Measurements from ENCODE around the gene FBXL16. TPM values are rescaled to one million over a fixed set of nuclear protein-coding genes. Genes with fewer than 3 reads are reported as not detected.

FBXL16 gene
- total and polyA plus RNA-seq, 9 of the 15 experiments (the other 6 are each of a cell fraction or from before 2014, with no cell fraction given) = 0.21 to 8.2 (median 1.7) TPM

DNA sequence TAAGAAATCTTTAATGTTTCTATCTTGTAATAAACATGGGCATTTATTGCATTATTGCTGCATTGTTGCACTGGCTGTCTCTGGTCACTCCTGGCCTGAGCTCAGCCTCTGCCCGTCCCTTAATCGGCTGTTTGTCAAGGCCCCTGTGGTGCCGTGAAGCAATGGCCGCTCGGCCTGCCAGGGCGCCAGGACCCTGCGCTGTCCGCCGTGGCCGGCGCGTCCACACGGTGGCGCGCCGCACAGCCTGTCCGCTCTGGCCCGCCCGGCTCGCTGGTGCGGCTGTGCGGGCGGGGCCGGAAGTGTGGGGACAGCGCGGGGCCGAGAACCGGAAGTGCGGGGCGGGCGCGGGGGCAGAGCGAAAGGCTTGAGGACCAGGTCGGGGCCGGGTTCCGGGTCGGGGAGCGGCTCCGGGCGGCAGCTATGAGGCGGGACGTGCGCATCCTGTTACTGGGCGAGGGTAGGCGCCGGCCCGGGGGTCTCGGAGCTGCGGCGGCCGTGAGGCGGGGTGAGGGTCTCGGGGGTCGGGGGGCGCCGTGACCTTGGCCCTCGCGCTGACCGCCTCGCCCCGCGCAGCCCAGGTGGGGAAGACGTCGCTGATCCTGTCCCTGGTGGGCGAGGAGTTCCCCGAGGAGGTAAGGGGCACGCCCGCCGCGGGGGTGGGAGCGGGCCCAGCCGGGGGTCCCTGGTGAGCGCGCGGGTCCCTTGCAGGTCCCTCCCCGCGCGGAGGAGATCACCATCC, 37.7 kb downstream of the FBXL16 start, which contains the start of gene RHOT2 (continued):
- TF ChIP-seq, protein P1, sequence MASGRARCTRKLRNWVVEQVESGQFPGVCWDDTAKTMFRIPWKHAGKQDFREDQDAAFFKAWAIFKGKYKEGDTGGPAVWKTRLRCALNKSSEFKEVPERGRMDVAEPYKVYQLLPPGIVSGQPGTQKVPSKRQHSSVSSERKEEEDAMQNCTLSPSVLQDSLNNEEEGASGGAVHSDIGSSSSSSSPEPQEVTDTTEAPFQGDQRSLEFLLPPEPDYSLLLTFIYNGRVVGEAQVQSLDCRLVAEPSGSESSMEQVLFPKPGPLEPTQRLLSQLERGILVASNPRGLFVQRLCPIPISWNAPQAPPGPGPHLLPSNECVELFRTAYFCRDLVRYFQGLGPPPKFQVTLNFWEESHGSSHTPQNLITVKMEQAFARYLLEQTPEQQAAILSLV (tag; IDR thresholded peaks at IDR 0.05) = no peak
- TF ChIP-seq, protein P2, sequence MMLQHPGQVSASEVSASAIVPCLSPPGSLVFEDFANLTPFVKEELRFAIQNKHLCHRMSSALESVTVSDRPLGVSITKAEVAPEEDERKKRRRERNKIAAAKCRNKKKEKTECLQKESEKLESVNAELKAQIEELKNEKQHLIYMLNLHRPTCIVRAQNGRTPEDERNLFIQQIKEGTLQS (IDR thresholded peaks at IDR 0.05) = no peak
- TF ChIP-seq, protein P2 (CRISPR knock-in tag; conservative IDR thresholded peaks at IDR 0.05) = no peak
- TF ChIP-seq HLTF (IDR thresholded peaks at IDR 0.05) = no peak
- TF ChIP-seq, protein P3, sequence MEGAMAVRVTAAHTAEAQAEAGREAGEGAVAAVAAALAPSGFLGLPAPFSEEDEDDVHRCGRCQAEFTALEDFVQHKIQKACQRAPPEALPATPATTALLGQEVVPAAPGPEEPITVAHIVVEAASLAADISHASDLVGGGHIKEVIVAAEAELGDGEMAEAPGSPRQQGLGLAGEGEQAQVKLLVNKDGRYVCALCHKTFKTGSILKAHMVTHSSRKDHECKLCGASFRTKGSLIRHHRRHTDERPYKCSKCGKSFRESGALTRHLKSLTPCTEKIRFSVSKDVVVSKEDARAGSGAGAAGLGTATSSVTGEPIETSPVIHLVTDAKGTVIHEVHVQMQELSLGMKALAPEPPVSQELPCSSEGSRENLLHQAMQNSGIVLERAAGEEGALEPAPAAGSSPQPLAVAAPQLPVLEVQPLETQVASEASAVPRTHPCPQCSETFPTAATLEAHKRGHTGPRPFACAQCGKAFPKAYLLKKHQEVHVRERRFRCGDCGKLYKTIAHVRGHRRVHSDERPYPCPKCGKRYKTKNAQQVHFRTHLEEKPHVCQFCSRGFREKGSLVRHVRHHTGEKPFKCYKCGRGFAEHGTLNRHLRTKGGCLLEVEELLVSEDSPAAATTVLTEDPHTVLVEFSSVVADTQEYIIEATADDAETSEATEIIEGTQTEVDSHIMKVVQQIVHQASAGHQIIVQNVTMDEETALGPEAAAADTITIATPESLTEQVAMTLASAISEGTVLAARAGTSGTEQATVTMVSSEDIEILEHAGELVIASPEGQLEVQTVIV (CRISPR knock-in tag; IDR thresholded peaks at IDR 0.05; ENCODE audit: borderline replicate concordance) = no peak
- TF ChIP-seq ATF7 (IDR thresholded peaks at IDR 0.05) = peak; percentile 80
- peak; percentile 72 for TF ChIP-seq ZFX (CRISPR knock-in tag; IDR thresholded peaks at IDR 0.05)
- TF ChIP-seq, protein P4, sequence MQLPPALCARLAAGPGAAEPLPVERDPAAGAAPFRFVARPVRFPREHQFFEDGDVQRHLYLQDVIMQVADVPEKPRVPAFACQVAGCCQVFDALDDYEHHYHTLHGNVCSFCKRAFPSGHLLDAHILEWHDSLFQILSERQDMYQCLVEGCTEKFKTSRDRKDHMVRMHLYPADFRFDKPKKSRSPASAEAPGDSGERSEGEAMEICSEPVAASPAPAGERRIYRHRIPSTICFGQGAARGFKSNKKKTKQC (CRISPR knock-in tag; IDR thresholded peaks at IDR 0.05) = no peak
- TF ChIP-seq, protein P5, sequence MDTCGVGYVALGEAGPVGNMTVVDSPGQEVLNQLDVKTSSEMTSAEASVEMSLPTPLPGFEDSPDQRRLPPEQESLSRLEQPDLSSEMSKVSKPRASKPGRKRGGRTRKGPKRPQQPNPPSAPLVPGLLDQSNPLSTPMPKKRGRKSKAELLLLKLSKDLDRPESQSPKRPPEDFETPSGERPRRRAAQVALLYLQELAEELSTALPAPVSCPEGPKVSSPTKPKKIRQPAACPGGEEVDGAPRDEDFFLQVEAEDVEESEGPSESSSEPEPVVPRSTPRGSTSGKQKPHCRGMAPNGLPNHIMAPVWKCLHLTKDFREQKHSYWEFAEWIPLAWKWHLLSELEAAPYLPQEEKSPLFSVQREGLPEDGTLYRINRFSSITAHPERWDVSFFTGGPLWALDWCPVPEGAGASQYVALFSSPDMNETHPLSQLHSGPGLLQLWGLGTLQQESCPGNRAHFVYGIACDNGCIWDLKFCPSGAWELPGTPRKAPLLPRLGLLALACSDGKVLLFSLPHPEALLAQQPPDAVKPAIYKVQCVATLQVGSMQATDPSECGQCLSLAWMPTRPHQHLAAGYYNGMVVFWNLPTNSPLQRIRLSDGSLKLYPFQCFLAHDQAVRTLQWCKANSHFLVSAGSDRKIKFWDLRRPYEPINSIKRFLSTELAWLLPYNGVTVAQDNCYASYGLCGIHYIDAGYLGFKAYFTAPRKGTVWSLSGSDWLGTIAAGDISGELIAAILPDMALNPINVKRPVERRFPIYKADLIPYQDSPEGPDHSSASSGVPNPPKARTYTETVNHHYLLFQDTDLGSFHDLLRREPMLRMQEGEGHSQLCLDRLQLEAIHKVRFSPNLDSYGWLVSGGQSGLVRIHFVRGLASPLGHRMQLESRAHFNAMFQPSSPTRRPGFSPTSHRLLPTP (IDR thresholded peaks at IDR 0.05; ENCODE audit: borderline replicate concordance, extremely low read depth, insufficient read length) = no peak
- TF ChIP-seq, protein P6, sequence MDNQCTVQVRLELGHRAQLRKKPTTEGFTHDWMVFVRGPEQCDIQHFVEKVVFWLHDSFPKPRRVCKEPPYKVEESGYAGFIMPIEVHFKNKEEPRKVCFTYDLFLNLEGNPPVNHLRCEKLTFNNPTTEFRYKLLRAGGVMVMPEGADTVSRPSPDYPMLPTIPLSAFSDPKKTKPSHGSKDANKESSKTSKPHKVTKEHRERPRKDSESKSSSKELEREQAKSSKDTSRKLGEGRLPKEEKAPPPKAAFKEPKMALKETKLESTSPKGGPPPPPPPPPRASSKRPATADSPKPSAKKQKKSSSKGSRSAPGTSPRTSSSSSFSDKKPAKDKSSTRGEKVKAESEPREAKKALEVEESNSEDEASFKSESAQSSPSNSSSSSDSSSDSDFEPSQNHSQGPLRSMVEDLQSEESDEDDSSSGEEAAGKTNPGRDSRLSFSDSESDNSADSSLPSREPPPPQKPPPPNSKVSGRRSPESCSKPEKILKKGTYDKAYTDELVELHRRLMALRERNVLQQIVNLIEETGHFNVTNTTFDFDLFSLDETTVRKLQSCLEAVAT (IDR thresholded peaks at IDR 0.05) = no peak
- TF ChIP-seq, protein P7, sequence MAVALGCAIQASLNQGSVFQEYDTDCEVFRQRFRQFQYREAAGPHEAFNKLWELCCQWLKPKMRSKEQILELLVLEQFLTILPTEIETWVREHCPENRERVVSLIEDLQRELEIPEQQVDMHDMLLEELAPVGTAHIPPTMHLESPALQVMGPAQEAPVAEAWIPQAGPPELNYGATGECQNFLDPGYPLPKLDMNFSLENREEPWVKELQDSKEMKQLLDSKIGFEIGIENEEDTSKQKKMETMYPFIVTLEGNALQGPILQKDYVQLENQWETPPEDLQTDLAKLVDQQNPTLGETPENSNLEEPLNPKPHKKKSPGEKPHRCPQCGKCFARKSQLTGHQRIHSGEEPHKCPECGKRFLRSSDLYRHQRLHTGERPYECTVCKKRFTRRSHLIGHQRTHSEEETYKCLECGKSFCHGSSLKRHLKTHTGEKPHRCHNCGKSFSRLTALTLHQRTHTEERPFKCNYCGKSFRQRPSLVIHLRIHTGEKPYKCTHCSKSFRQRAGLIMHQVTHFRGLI (CRISPR knock-in tag; IDR thresholded peaks at IDR 0.05) = no peak
- no peak for TF ChIP-seq FOXP1 (CRISPR knock-in tag; IDR thresholded peaks at IDR 0.05)
- TF ChIP-seq KLF6 (CRISPR knock-in tag; IDR thresholded peaks at IDR 0.05; ENCODE audit: borderline replicate concordance) = no peak
- TF ChIP-seq MAFG (tag; conservative IDR thresholded peaks at IDR 0.05) = no peak
- no peak for TF ChIP-seq TEAD2 (tag; IDR thresholded peaks at IDR 0.05)
- TF ChIP-seq MEF2A (IDR thresholded peaks at IDR 0.05; ENCODE audit: control insufficient read depth, low read depth, low read length) = 0 out of 2 replicates have a peak, but pooled peaks have one; percentile 15

Measured in K562 (cell line).